Caco-2 (cell line): ENCODE measurements around the gene KIAA0232. TPM values are rescaled to one million over a fixed set of nuclear protein-coding genes. Genes with fewer than 3 reads are reported as not detected.

ENCODE experiments used
- BruUV-seq: library from RNA; stranded (reverse); fragments of 400-500 nt; replicated peaks from 2 replicates; lab custom pipeline; 2021; lab: Mats Ljungman, UMichigan
- CTCF ChIA-PET: fragments of 300-600 bp; sonication (Branson Sonifier 250); formaldehyde crosslinking; loops from one replicate; lab custom pipeline; 2022; ENCODE audit warnings: antibody characterized with exemption; lab: Charles Lee
- POLR2A ChIA-PET: fragments of 300-600 bp; sonication (Branson Sonifier 250); formaldehyde crosslinking; loops from one replicate; lab custom pipeline; 2022; ENCODE audit warnings: antibody characterized with exemption; lab: Charles Lee
- DNase-seq, 2 experiments: peaks; one replicate each; pipeline versions ENCODE4 v3.0.0 to v3.0.0-alpha.2; 2020 to 2022
- H3K27me3 ChIP-seq: replicated peaks from 2 replicates; pipeline ENCODE4 v1.6.0; 2011; ENCODE audit warnings: low read length; ENCODE audit not compliant: control insufficient read depth, insufficient read depth
- H3K36me3 ChIP-seq: 2 replicates; pipeline ENCODE4 v1.5.1; 2011; ENCODE audit warnings: low read length; ENCODE audit not compliant: control insufficient read depth, insufficient read depth
- H3K4me1 ChIP-seq: fragments of 250-450 bp; sonication (Bioruptor Pico); 2 replicates; pipeline ENCODE4 v1.5.1; 2020; ENCODE audit warnings: mild to moderate bottlenecking
- H3K4me3 ChIP-seq: 2 replicates; pipeline ENCODE4 v1.5.1; 2011; ENCODE audit warnings: low read depth, mild to moderate bottlenecking, control low read depth, low read length
- H3K9me3 ChIP-seq: fragments of 250-450 bp; sonication (Bioruptor Pico); 2 replicates; pipeline ENCODE4 v1.5.1; 2020; ENCODE audit warnings: mild to moderate bottlenecking, moderate library complexity
- H3K27ac Mint-ChIP-seq: one replicate; pipeline ENCODE4 v1.8.0; 2022; ENCODE audit warnings: mixed read lengths; ENCODE audit not compliant: unreplicated experiment
- H3K27me3 Mint-ChIP-seq: one replicate; pipeline ENCODE4 v1.8.0; 2022; ENCODE audit warnings: mixed read lengths; ENCODE audit not compliant: insufficient read depth, unreplicated experiment
- H3K36me3 Mint-ChIP-seq: one replicate; pipeline ENCODE4 v1.8.0; 2022; ENCODE audit warnings: mild to moderate bottlenecking, mixed read lengths; ENCODE audit not compliant: insufficient read depth, unreplicated experiment
- H3K4me1 Mint-ChIP-seq: one replicate; pipeline ENCODE4 v1.8.0; 2022; ENCODE audit warnings: low read depth, mixed read lengths; ENCODE audit not compliant: unreplicated experiment
- H3K4me3 Mint-ChIP-seq: one replicate; pipeline ENCODE4 v1.8.0; 2022; ENCODE audit warnings: mild to moderate bottlenecking, moderate library complexity, mixed read lengths; ENCODE audit not compliant: unreplicated experiment
- H3K9me3 Mint-ChIP-seq: one replicate; pipeline ENCODE4 v1.8.0; 2022; ENCODE audit warnings: mixed read lengths; ENCODE audit not compliant: unreplicated experiment
- intact Hi-C: fragments of 100-400 bp; cut with micrococcal nuclease; formaldehyde crosslinking; loops from one replicate; pipeline ENCODE4 v1.10.0; 2022; ENCODE audit not compliant: unreplicated experiment
- total RNA-seq: library from RNA; stranded (reverse); gene quantifications from 2 replicates; pipeline ENCODE4 v1.2.3, GENCODE V29; 2022
- TF ChIP-seq, protein P1 (sequence below), 2 experiments: fragments of 200-600 bp in 1 of 2; IDR thresholded peaks; 1 replicate in 1 of 2; 2 replicates in 1 of 2; pipeline versions ENCODE4 v1.5.1 to v1.8.0; 2011 to 2022; ENCODE audit warnings: antibody characterized with exemption in 1 of 2, control low read depth in 1 of 2, inconsistent platforms in 1 of 2, low read depth in 1 of 2, low read length in 1 of 2, mild to moderate bottlenecking in 1 of 2, moderate library complexity in 1 of 2; ENCODE audit not compliant: insufficient read depth in 1 of 2, severe bottlenecking in 1 of 2, unreplicated experiment in 1 of 2

The KIAA0232 gene
- total RNA-seq, 1 experiment from 2014 or later = 19.7 TPM

GRCh38 chr4:6804082-6804752 lies 21.7 kb downstream of the KIAA0232 start:
- Mint-ChIP-seq H3K9me3 (no peaks in the 10 kb centered on the region), H3K36me3 (peaks cover 12% of the 10 kb centered on the region), H3K4me1 (peaks cover 20% of the 10 kb centered on the region), H3K27ac (no peak overlapping the region), H3K4me3 (no peak overlapping the region), H3K27me3 (no peaks in the 10 kb centered on the region)
- Histone ChIP-seq H3K36me3 (no peaks in the 10 kb centered on the region), H3K4me3 (no peak overlapping the region), H3K27me3 (no peaks in the 10 kb centered on the region), H3K9me3 (no peaks in the 10 kb centered on the region), H3K4me1 (peaks cover 2% of the 10 kb centered on the region; the same call in 1 of the 2 replicates)
- POLR2A ChIA-PET = no interaction called here
- CTCF ChIA-PET = no interaction called here
- intact Hi-C loops = no loop called here
- DNase-seq = no peak
- TF ChIP-seq, protein P1, sequence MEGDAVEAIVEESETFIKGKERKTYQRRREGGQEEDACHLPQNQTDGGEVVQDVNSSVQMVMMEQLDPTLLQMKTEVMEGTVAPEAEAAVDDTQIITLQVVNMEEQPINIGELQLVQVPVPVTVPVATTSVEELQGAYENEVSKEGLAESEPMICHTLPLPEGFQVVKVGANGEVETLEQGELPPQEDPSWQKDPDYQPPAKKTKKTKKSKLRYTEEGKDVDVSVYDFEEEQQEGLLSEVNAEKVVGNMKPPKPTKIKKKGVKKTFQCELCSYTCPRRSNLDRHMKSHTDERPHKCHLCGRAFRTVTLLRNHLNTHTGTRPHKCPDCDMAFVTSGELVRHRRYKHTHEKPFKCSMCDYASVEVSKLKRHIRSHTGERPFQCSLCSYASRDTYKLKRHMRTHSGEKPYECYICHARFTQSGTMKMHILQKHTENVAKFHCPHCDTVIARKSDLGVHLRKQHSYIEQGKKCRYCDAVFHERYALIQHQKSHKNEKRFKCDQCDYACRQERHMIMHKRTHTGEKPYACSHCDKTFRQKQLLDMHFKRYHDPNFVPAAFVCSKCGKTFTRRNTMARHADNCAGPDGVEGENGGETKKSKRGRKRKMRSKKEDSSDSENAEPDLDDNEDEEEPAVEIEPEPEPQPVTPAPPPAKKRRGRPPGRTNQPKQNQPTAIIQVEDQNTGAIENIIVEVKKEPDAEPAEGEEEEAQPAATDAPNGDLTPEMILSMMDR (IDR thresholded peaks at IDR 0.05; ENCODE audit: insufficient read depth in 1 of 2, low read depth in 1 of 2, low read length in 1 of 2, severe bottlenecking in 1 of 2, unreplicated experiment in 1 of 2) = no peak
- BruUV-seq = no TSS peak

GRCh38 chr4:6806924-6807626 lies 24.5 kb downstream of the KIAA0232 start:
- H3K4me3 Mint-ChIP-seq = no peak overlapping the region
- peaks cover 2% of the 10 kb centered on the region; the same call in 1 of the 2 replicates for H3K4me1 ChIP-seq
- intact Hi-C loops = no loop called here
- H3K36me3 Mint-ChIP-seq = peaks cover 12% of the 10 kb centered on the region
- no peaks in the 10 kb centered on the region for H3K27me3 ChIP-seq
- CTCF ChIA-PET = no interaction called here
- TF ChIP-seq, protein P1 (IDR thresholded peaks at IDR 0.05; ENCODE audit: insufficient read depth in 1 of 2, low read depth in 1 of 2, low read length in 1 of 2, severe bottlenecking in 1 of 2, unreplicated experiment in 1 of 2) = no peak
- peak overlapping the region; percentile 38 for H3K27ac Mint-ChIP-seq
- H3K27me3 Mint-ChIP-seq = no peaks in the 10 kb centered on the region
- BruUV-seq = no TSS peak
- DNase-seq = no peak
- H3K9me3 ChIP-seq = no peaks in the 10 kb centered on the region
- H3K9me3 Mint-ChIP-seq = no peaks in the 10 kb centered on the region
- peaks cover 27% of the 10 kb centered on the region for H3K4me1 Mint-ChIP-seq
- POLR2A ChIA-PET = no interaction called here
- H3K4me3 ChIP-seq = no peak overlapping the region
- no peaks in the 10 kb centered on the region for H3K36me3 ChIP-seq

- Mint-ChIP-seq H3K27me3 (no peaks in the 10 kb centered on the region), H3K27ac (no peak overlapping the region), H3K4me3 (no peak overlapping the region), H3K36me3 (peaks cover 12% of the 10 kb centered on the region), H3K4me1 (peaks cover 20% of the 10 kb centered on the region), H3K9me3 (no peaks in the 10 kb centered on the region)
- ChIA-PET CTCF (no interaction called here), POLR2A (no interaction called here)
- no TSS peak for BruUV-seq
- Histone ChIP-seq H3K27me3 (no peaks in the 10 kb centered on the region), H3K4me3 (no peak overlapping the region), H3K36me3 (no peaks in the 10 kb centered on the region), H3K4me1 (peaks cover 2% of the 10 kb centered on the region; the same call in 1 of the 2 replicates), H3K9me3 (no peaks in the 10 kb centered on the region)
- TF ChIP-seq, protein P1 (IDR thresholded peaks at IDR 0.05; ENCODE audit: insufficient read depth in 1 of 2, low read depth in 1 of 2, low read length in 1 of 2, severe bottlenecking in 1 of 2, unreplicated experiment in 1 of 2) = no peak
- intact Hi-C loops = loop anchor here (1.0 kb wide), 1 partner anchor 44 kb away; no protein-coding TSS in a partner anchor
- DNase-seq = no peak
Measured at GRCh38 chr4:6808259-6808658, 25.7 kb downstream of the KIAA0232 start.
